WI38 (cell line): ENCODE data around the gene ODAD4.
A peak's percentile ranks its signal among the peaks of the same experiment; 100 is the strongest.

Experiments used
- H3K4me3 ChIP-seq: 2 replicates; pipeline ENCODE4 v1.5.1; 2011; ENCODE audit warnings: low read depth, mild to moderate bottlenecking, control low read depth, low read length
- TF ChIP-seq, protein P1 (sequence below): IDR thresholded peaks from 2 replicates; pipeline ENCODE4 v1.5.1; 2012; ENCODE audit warnings: low read depth, mild to moderate bottlenecking, control low read depth, low read length

The ODAD4 gene

DNA sequence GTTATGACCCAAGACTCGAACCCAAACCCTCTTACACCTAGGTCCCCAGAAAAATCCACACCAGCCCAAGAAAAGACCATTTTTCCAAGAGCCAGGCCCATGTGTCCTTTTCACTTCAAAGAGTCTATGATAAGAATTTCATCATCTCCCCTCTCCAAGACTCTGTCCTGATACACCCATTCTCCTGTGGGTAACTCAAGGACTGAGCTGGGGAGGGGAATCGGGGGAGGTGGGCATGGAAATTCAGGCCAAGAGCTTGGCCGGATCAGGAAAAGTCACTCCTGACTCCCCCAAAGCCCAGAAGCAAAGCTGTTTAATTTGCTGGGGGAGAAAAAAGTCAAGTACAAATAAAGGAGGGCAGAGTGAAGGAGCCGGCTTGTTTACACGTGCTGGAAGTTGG lies 15.4 kb upstream of the ODAD4 start:
- TF ChIP-seq, protein P1, sequence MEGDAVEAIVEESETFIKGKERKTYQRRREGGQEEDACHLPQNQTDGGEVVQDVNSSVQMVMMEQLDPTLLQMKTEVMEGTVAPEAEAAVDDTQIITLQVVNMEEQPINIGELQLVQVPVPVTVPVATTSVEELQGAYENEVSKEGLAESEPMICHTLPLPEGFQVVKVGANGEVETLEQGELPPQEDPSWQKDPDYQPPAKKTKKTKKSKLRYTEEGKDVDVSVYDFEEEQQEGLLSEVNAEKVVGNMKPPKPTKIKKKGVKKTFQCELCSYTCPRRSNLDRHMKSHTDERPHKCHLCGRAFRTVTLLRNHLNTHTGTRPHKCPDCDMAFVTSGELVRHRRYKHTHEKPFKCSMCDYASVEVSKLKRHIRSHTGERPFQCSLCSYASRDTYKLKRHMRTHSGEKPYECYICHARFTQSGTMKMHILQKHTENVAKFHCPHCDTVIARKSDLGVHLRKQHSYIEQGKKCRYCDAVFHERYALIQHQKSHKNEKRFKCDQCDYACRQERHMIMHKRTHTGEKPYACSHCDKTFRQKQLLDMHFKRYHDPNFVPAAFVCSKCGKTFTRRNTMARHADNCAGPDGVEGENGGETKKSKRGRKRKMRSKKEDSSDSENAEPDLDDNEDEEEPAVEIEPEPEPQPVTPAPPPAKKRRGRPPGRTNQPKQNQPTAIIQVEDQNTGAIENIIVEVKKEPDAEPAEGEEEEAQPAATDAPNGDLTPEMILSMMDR, result no peak
- H3K4me3 ChIP-seq, result no peak overlapping the region

DNA sequence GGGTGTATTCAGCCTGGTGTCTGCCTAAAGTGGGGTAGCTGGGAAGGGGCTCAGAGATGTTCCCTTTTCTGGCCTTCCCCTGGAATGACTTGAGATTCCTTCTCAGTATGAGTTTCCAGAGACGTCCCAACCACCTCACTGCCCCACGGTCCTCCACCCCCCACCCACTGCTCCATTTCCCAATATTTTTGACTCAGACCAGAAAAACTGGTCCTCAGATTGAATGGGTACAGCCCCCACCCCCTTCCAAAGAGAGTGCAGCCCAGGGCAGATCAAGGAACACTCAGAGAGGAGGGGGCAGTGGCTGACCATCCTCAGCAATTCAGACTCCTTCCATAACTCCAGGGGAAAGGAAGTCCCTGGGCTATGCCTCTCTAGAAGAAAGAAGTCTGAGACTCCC lies 14.9 kb upstream of the ODAD4 start:
- TF ChIP-seq, protein P1, result no peak
- H3K4me3 ChIP-seq, result no peak overlapping the region

DNA sequence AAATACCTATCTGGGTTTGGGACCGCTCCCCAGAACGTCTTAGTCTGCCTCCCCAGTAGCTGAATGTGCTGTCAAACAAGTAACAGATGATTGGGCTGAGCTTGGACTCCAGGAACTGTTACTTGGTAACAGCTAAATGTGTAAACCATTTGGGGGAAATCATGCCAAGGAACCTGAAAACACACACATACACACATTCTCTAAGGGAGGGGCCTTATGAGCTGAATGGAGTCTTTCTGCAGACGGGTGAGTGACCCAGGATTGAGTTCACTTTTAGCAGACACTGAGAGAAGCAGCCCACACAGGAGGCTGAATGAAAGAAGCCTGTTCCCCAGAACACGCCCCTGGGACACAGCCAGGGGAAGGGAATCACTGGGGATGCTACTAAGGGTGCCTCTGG lies 13.2 kb upstream of the ODAD4 start:
- peak overlapping the region; percentile 95 for H3K4me3 ChIP-seq
- TF ChIP-seq, protein P1, result no peak

DNA sequence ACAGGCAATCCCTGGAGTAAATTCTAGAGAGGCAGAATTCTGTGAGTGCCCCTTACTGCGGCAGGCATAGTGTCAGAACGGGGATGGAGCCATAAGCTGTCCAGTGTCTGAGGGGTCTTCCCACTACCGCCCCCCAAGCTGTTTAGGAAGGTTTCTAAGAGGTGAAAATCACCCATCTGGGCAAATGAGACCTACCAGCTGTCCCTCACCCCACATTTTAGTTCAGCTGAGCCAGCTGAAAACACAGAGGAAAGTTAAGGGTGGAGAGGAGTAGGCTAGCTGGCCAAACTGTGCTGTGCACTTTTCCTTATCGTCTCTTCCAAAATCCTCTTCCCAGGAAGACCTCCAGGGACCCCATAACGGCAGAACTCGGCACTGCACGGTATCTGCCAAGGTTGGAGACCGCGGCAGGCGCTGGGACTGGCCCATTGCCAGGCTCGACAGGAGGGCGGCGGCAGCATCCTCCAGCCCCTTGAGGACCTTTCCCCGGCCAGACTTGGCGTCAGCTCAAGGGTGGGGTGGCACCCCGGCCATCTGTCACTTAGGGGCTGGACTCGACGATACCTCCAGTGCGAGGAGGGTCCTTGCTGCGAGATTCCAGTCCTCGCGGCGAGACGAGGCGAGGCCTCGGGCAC lies 12.6 kb upstream of the ODAD4 start:
- TF ChIP-seq, protein P1, result no peak
- peak overlapping the region; percentile 95 for H3K4me3 ChIP-seq

DNA sequence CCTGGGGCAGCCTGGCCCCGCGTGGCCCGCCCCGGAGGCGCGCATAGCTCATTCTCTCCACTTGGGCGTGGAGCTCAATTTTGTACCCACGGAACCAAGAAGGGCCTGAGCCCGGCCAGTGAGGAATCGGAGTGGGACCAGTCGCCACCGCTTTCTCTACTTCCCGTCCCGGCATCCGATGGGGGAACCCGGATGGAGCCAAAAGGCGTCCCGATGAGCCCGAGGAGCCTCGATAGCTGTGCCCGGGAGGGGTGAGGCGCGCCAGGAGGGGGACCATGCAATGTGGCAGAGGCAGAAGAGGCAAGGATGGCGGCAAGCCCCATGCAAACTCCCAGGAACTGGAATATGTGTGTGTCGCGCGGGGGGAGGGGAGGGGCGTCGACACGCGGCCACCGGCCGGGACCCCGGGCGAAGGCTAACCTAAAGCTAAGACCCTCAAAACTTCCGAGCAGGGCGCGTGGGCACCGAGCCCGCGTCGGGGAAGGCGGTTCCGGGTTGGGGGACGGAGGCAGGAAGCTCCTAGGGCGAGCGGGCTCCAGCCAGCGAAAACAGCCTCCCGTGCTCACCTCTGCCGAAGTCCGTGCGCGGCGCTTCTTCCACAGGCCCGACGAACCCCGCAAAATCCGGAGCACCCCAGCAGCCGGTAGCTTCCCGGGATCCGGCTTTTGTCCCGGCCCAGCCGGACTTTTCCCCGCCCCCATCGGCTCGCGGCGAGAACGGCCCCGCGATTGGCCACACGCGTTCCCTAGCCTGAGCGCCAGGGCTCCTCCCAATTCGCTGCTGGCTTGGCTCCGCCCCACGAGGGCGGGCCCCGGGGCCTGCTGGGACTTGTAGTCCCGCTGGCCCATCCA lies 11.9 kb upstream of the ODAD4 start, which contains the start of gene ACLY:
ACLY (minus strand) TSS at position 638 of the 851 bp plus-strand sequence. CDS start 5,078 bp downstream, outside the sequence.
- peak within 1 kb of the TSS; percentile 95 for H3K4me3 ChIP-seq
- TF ChIP-seq, protein P1, result no peak

DNA sequence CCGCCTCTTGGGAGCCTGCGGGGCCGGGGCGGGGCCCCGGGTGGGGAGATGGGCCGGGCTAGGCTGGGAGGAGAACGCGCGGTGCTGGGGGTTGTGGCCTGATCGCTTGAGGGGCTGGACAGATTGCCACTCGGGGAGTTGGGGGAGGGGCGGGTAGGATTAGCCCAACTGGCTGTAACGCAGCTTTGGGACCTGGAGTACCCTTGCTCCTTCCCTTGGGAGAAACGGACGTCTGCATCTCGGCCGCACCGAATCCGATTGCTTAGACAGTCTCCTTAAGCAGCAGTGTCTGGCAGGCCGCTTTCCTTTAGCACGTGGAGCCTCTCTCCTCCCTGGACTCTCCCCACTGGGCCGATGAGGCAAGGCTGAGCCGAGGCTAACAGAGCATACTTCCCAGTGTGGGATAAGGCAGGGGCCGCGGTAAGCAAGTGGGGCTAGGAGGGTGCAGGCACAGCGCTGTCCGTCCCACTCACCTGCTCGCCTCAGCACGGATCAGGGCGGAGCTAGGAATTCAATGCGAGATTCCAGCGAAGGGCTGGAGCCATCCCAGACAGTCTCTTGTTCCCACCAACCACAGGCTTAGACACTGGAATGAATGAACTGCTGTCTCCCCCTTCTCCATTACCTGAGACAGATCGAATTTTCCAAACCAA lies 11.1 kb upstream of the ODAD4 start:
- peak overlapping the region; percentile 95 for H3K4me3 ChIP-seq
- TF ChIP-seq, protein P1, result no peak
